Cerebellar cortex (tissue), 1 donor: Measurements from ENCODE around the gene ETV7.
"Not testable (repeated sequence)": the region's sequence is repeated elsewhere in the genome, so short reads cannot be mapped to it uniquely, and the experiment has no call there.

Experiments
- DNase-seq: peaks from one replicate; pipeline ENCODE4 v3.0.0-alpha.2; 2015; ENCODE audit warnings: low spot score

The ETV7 gene

GRCh38 chr6:36363371-36363752 is 24.1 kb downstream of the ETV7 start:
- DNase-seq = not testable (repeated sequence)

- DNase-seq = no peak
These were observed 24.7 kb downstream of the ETV7 start for GRCh38 chr6:36362551-36363370.

- DNase-seq = no peak
These were observed 26.4 kb downstream of the ETV7 start for GRCh38 chr6:36361071-36361470.

- peak; percentile 84 for DNase-seq
These were observed 27.0 kb downstream of the ETV7 start for GRCh38 chr6:36360241-36361054.

- DNase-seq = no peak
These were observed 29.1 kb downstream of the ETV7 start for GRCh38 chr6:36358226-36358915.

GRCh38 chr6:36357872-36358225 is 29.6 kb downstream of the ETV7 start:
- no peak for DNase-seq

GRCh38 chr6:36355819-36356218 is 31.6 kb downstream of the ETV7 start:
- no peak for DNase-seq

GRCh38 chr6:36353411-36353915 is 34.0 kb downstream of the ETV7 start:
- DNase-seq = no peak

GRCh38 chr6:36352477-36353157 is 34.9 kb downstream of the ETV7 start:
- DNase-seq = no peak

GRCh38 chr6:36350681-36351571 is 36.5 kb downstream of the ETV7 start:
- no peak for DNase-seq

- DNase-seq = no peak
These were observed 37.4 kb downstream of the ETV7 start for GRCh38 chr6:36350082-36350481.

GRCh38 chr6:36349240-36349639 is 38.2 kb downstream of the ETV7 start:
- DNase-seq = no peak

- DNase-seq = no peak
These were observed 39.8 kb downstream of the ETV7 start for GRCh38 chr6:36347621-36348020.

- DNase-seq = no peak
These were observed 40.8 kb downstream of the ETV7 start for GRCh38 chr6:36346486-36347273.

GRCh38 chr6:36345681-36346466 is 41.6 kb downstream of the ETV7 start:
- DNase-seq = no peak

GRCh38 chr6:36343109-36343680 is 44.3 kb downstream of the ETV7 start:
- DNase-seq = no peak

- peak; percentile 46 for DNase-seq
These were observed 46.6 kb downstream of the ETV7 start for GRCh38 chr6:36340618-36341454.

GRCh38 chr6:36340306-36340617 is 47.2 kb downstream of the ETV7 start:
- DNase-seq = no peak
